Breast epithelium (tissue), 4 donors: ENCODE data around the gene PEX7. TPM values are rescaled to one million over a fixed set of nuclear protein-coding genes. Genes with fewer than 3 reads are reported as not detected.
A peak's percentile ranks its signal among the peaks of the same experiment; 100 is the strongest.

Experiments
- DNase-seq, 2 donors: peaks; one replicate each; pipeline ENCODE4 v3.0.0-alpha.2; 2019; ENCODE audit warnings: low spot score in 2 of 2
- H3K27ac ChIP-seq, 2 donors: fragments of 200-600 bp; sonication (generic) in 1 of 2; one replicate each; pipeline ENCODE4 v1.5.1; 2016 to 2019; ENCODE audit warnings: mild to moderate bottlenecking in 1 of 2
- H3K27me3 ChIP-seq, 2 donors: fragments of 200-600 bp; sonication (generic) in 1 of 2; one replicate each; pipeline versions ENCODE4 v1.5.1 to v1.6.0; 2017 to 2019; ENCODE audit warnings: control low read depth in 1 of 2, mild to moderate bottlenecking in 1 of 2
- H3K36me3 ChIP-seq: fragments of 200-600 bp; one replicate; pipeline ENCODE4 v1.5.1; 2019
- H3K4me1 ChIP-seq, 2 donors: fragments of 200-600 bp; sonication (generic); one replicate each; pipeline ENCODE4 v1.5.1; 2016 to 2019; ENCODE audit warnings: control low read depth in 1 of 2
- H3K4me3 ChIP-seq, 3 donors: fragments of 200-600 bp; sonication (generic); 1 replicate in 2 of 3; 2 replicates in 1 of 3; pipeline ENCODE4 v1.5.1; 2016 to 2019; ENCODE audit warnings: mild to moderate bottlenecking in 3 of 3, moderate library complexity in 2 of 3
- H3K9me3 ChIP-seq, 2 donors: fragments of 200-600 bp; sonication (generic) in 1 of 2; one replicate each; pipeline ENCODE4 v1.5.1; 2016 to 2019; ENCODE audit warnings: control low read depth in 1 of 2
- CTCF ChIP-seq, 3 donors: fragments of 450-650 bp; IDR thresholded peaks; one replicate each; pipeline ENCODE4 v1.5.1; 2016 to 2017; ENCODE audit warnings: antibody characterized with exemption in 3 of 3, mild to moderate bottlenecking in 3 of 3, moderate library complexity in 3 of 3
- POLR2A ChIP-seq: fragments of 450-650 bp; IDR thresholded peaks from one replicate; pipeline ENCODE4 v1.6.1; 2016; ENCODE audit warnings: antibody characterized with exemption, mild to moderate bottlenecking, moderate library complexity
- POLR2AphosphoS5 ChIP-seq, 3 donors: sonication (generic); formaldehyde crosslinking; IDR thresholded peaks; one replicate each; pipeline ENCODE4 v1.6.1; 2017; ENCODE audit warnings: antibody characterized with exemption in 3 of 3
- intact Hi-C: fragments of 100-400 bp; cut with DNase I; formaldehyde crosslinking; loops from one replicate; pipeline ENCODE4 v1.15.1; 2023; ENCODE audit warnings: low total_unique reads
- total RNA-seq, 3 donors: library from RNA; depleted of rRNA; stranded (reverse); fragments of >200 nt; gene quantifications; one replicate each; pipeline ENCODE4 v1.1.0, GENCODE V29; 2016

PEX7 gene
- total RNA-seq, 3 donors from 2014 or later: 8.2 to 20.0 (median 19.3) TPM

GRCh38 chr6:136820561-136820960 lies 1.8 kb upstream of the PEX7 start:
- DNase-seq: no peak
- H3K36me3 ChIP-seq: no peaks in the 10 kb centered on the region
- intact Hi-C loops: no loop called here
- no peak overlapping the region for H3K4me3 ChIP-seq
- H3K27ac ChIP-seq: no peak overlapping the region
- no peaks in the 10 kb centered on the region for H3K9me3 ChIP-seq
- no peaks in the 10 kb centered on the region for H3K27me3 ChIP-seq
- TF ChIP-seq POLR2AphosphoS5 (IDR thresholded peaks at IDR 0.05) (no peak), POLR2A (no peak), CTCF (IDR thresholded peaks at IDR 0.05) (no peak)
- H3K4me1 ChIP-seq: peaks cover 0 to 4% of the 10 kb centered on the region in 2 donors

- Histone ChIP-seq H3K27ac (peak overlapping the region; percentile 93 to 97), H3K9me3 (no peaks in the 10 kb centered on the region), H3K36me3 (no peaks in the 10 kb centered on the region), H3K27me3 (no peaks in the 10 kb centered on the region), H3K4me1 (peaks cover 0 to 4% of the 10 kb centered on the region in 2 donors), H3K4me3 (peak overlapping the region; percentile 63 to 88 (median 73))
- DNase-seq: no peak
- TF ChIP-seq POLR2A (no peak), POLR2AphosphoS5 (IDR thresholded peaks at IDR 0.05) (no peak), CTCF (IDR thresholded peaks at IDR 0.05) (no peak)
- intact Hi-C loops: no loop called here
These were observed 381 bp upstream of the PEX7 start for GRCh38 chr6:136822046-136822375.

GRCh38 chr6:136823128-136823660 lies 802 bp downstream of the PEX7 start:
- Histone ChIP-seq H3K27me3 (no peaks in the 10 kb centered on the region), H3K36me3 (no peaks in the 10 kb centered on the region), H3K4me3 (peak overlapping the region; percentile 63 to 88 (median 73)), H3K27ac (peak overlapping the region; percentile 93 to 97), H3K9me3 (no peaks in the 10 kb centered on the region), H3K4me1 (peaks cover 0 to 4% of the 10 kb centered on the region in 2 donors)
- peak in 1 of 2 donors; percentile 52 for DNase-seq
- TF ChIP-seq CTCF (IDR thresholded peaks at IDR 0.05) (peak in 1 of 3 donors; percentile 0), POLR2A (no peak)
- intact Hi-C loops: no loop called here

GRCh38 chr6:136826216-136826615 lies 3.8 kb downstream of the PEX7 start:
- Histone ChIP-seq H3K27ac (no peak overlapping the region), H3K4me3 (no peak overlapping the region), H3K4me1 (peaks cover 0 to 4% of the 10 kb centered on the region in 2 donors), H3K9me3 (peaks cover 0 to 2% of the 10 kb centered on the region in 2 donors), H3K36me3 (no peaks in the 10 kb centered on the region), H3K27me3 (no peaks in the 10 kb centered on the region)
- intact Hi-C loops: no loop called here
- TF ChIP-seq POLR2AphosphoS5 (IDR thresholded peaks at IDR 0.05): no peak
- DNase-seq: no peak

- no peak overlapping the region for H3K27ac ChIP-seq
- no peak for DNase-seq
- H3K4me3 ChIP-seq: no peak overlapping the region
- H3K4me1 ChIP-seq: no peaks in the 10 kb centered on the region
- no peaks in the 10 kb centered on the region for H3K36me3 ChIP-seq
- intact Hi-C loops: no loop called here
- peaks cover 10 to 16% of the 10 kb centered on the region in 2 donors for H3K9me3 ChIP-seq
- no peaks in the 10 kb centered on the region for H3K27me3 ChIP-seq
- TF ChIP-seq POLR2AphosphoS5 (IDR thresholded peaks at IDR 0.05) (no peak), CTCF (IDR thresholded peaks at IDR 0.05) (no peak), POLR2A (no peak)
These were observed 9.6 kb downstream of the PEX7 start for GRCh38 chr6:136831873-136832562.
